NCI-H2171 (cell line): ENCODE results near the gene DSC2.
"Not testable (repeated sequence)": the region's sequence is repeated elsewhere in the genome, so short reads cannot be mapped to it uniquely, and the experiment has no call there.

Experiments
- DNase-seq: peaks from one replicate; lab custom pipeline; 2025; lab: John Stamatoyannopoulos, UW

DSC2 gene

DNA sequence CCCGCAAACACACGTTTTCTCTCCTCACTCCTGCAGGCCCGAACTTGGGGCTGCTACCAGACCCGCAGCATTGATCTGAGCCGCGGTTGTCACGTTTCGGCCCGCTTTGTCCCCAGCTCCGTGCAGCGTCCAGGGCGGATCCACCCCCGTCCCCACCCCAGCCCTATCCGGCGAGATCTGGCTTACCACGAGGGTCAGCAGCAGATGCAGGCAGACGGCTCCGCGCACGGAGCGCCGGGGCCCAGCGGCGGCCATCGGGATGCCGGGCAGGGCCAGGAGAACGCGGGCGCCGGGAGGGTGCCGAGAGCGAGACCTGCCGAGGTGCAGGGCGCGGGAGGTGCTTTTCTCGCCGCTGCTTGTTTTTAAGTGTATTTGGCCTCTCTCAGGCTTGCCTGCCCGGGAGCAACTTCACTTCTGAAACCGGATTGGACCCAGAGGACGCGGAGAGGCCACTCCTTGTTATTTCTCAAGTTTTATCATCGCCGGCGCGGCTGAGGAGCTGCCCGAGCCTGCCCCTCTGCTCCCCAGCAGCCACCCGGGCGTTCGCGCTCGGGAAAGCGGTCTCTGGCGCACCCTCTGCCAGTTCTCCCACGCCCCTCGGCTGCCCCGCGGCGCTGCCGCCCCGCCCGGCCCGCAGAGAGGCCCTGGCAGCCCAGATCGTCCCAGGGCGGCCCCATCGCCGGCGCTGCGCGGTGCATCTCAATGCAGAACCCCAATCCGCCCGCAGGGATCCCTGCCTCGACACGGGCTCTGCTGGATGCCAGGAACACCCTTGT is 59.6 kb downstream of the DSC2 start, which contains the start of gene DSC3:
TSS of gene DSC3 (minus strand) at position 337 of the 776 bp plus-strand sequence. CDS start at position 255, 82 bp downstream.
- DNase-seq: no peak

DNA sequence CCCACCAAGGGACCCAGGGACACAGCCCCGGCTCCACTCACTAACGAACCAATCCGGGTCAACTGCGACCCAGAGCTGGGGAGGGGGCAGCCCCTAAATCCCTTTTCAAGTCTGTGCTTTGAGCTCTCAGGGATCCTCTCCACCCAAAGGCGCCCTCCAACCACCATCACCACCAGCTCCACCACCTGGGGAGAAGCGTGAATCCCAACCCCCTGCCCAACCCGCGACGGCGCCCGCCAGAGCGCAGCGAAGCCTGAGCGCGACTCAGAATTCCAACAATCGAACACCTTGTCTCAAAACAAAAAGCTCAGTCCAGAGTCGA is 60.2 kb downstream of the DSC2 start:
- no peak for DNase-seq

DNA sequence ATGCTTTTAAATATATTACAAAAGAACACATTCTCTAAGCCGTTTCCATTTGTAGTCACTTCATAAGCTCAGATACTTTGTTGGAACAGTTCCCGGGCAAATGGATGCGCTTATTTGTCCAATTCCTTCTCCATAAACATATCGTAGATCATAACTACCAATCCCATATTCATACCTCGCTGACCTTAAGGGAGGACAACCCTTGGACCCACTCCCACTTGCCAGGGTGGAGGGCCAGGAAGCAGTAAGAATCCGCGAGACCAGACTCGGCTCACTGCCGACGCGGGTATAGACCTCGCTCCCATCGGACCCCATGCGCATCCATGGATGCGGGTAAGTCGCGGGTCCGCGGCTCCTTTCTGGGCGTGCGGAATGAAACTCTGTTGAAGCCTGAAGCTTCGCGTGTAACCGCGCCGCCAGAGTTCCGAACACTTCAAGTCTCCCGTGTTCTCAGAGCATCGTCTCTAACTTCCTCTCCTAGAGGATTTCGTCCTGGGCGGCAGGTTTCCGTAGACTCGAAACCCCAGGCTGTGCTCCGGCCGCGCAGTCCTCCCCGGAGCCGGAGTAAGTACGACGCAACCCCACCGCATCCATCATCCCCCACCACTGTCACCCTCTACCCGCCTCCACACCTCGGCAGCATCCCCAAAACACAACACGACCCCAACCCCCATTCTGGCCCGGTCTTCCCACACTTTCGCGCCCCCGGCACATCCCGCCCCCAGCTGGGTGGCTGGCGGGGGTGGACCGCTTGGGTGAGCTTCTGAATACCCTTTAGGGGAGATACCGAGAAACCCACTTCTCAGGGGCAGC is 60.7 kb downstream of the DSC2 start:
- no peak for DNase-seq

DNA sequence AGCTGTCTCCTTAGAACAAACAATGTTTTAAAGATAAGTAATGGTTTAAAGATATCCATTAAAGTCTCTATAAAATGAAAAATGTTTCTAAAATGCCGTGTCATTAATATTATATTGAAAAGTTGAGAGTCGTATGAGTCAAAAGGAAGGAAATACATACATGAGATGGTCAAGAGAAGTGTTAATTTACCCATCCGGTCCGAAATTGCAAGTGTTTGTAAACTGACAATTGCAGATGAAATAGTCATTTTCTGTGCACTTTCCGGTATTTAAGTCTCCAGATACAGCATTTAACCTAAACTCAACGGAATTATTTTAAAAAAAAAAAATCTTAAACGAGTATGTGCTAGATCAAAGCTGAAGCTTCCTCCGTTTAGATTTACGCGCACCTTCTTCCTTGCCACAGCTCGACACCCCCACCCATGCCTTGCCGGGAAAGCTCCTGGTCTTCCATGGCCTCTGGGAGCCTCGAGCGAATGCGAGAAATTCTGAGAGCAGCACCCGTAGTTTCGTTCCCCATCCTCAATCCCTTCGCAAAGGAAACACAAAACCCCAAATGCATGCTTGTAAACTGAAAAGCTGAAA is 61.4 kb downstream of the DSC2 start:
- no peak for DNase-seq

DNA sequence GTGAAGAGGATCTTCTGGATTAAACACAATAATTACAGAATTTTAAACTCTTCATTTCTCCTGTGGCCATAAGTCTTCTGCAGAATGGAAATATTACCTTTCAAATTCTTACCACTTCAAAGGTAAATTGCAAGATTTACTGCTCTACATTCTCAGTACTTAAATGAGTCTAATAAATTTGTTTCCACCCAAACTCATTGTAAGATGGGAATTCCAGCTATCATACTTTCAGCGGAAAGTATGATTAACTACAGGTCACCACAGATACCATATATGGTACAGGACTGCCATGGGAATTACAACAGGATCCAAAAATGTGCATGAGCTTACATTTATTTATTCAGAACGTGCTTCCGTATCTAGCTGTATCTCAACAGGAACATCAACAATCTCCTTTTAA is 62.8 kb downstream of the DSC2 start:
- no peak for DNase-seq

DNA sequence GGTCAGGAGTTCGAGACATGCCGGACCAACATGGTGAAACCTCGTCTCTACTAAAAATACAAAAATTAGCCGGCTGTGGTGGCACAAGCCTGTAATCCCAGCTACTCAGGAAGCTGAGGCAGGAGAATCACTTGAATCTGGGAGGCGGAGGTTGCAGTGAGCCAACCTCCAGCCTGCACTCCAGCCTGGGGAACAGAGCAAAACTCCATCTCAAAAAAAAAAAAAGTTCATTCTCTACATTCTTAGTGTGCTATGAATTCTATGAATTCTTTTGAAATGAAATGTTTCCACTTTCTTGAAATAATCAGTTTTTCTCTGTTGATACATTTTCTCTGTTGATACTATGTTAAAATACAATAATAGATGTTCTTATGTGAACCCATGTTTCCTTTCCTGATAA is 64.5 kb downstream of the DSC2 start:
- DNase-seq: not testable (repeated sequence)

DNA sequence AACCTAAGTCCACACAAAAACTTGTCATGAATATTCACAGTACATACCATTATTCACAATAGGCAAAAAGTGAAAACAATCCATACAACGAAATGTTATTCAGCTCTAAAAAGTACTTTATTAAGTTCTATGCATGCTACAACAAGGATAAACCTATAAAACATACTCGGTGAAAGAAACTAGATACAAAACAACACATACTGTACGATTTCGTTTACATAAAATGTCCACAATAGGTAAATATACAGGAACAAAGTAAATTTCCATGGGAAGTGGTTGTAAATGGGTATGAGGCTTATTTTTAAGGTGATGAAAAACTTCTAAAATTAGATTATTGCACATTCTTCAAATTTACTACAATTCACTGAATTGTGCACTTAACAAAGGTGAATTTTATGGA is 67.7 kb downstream of the DSC2 start:
- no peak for DNase-seq

DNA sequence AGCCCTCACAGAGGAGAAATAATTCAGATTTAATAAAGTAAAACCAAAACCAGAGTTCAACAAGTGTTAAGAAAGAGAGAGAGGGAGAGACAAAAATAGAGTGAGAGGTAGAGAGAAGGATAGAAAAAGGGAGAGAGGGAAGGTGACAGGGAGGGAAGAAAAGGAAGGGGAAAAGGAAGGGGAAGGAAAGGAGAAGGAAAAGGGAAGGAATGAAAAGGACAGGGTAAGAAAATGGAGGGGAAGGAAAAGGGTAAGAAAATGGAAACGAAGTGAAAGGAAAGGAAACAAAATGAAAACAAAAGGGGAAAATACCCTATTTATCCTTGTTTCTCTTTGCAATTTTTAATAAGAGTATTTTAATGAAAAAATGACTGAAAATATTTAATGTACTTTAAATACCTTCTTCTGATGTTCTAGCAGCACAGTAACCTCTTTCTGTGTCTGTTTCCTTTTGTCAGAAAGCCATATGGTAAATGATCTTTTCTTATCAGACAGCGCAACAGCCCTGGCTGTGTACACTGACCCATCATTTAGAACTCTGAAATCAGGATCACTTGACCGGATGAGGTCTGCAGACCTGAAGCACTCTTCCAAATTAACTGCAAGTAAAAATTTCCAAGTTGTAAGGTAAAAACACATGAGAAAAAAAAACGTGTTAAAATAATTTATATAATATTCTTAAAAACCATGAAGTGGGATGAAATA is 71.5 kb downstream of the DSC2 start:
- DNase-seq: no peak

DNA sequence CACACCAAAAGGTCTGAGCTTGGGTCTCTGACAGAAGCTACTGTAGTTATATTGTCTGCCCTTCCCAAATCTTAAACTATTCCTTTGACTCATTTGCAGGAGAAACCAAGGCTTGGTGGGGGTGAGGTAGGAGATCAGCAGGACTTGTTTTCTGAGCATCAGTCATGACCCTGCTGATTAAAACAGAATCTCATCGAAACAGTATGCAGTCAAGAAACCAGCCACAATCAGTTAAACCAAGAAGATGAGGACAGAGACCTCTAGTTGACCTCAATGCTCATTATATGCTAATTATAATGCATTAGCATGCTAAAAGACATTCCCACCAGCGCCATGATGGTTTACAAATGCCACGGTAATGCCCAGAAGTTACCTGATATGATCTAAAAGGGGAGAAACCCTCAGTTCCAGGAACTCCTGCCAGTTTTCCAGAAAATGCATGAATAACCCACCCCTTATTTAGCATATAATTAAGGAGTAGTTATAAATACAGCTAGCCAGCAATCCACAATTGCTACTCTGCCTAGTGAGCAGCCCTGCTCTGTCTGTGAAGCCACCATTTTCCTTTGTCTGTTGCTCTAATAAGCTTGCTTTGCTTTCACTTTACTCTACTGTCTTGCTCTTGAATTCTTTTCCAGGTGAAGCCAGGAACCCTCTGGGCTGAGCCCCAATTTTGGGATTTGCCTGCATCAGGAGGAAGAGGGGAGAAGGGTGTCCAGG is 86.3 kb downstream of the DSC2 start:
- no peak for DNase-seq

DNA sequence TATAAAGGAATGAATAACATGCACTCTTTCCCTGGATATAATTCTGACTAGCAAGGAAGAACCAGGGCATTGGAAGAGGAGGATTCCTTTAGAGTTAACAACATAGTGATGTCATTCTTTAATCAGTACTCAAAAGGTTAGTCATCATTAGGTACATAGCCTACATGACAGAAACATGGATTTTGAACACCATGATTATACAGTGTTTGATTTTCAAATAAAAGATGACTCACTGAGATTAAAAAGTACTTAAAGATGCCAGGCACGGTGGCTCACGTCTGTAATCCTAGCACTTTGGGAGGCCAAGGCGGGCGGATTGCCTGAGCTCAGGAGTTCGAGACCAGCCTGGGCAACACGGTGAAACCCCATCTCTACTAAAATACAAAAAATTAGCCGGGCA is 90.8 kb downstream of the DSC2 start:
- not testable (repeated sequence) for DNase-seq

DNA sequence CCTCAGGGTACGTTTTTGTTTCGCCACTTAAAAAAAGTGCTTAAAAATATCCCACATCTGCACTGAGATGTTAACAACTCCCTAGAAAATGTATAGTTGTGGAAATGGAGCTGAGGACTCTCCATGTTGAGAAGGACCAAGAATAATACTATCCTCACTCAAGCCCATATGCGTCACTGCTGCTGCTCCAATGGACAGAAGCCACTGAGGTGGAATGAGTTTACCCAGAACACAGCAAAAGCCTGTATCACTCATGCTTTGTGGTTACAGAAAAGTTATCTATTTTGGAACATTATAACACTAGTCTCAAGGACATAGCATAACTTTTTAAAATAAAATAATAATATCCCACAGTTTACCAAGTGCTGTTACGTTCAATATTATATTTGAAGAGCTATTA is 91.6 kb downstream of the DSC2 start:
- DNase-seq: no peak
